AG09309 (cell line): Measurements from ENCODE around the gene RBM20.

Experiments used
- DNase-seq: peaks from one replicate; pipeline ENCODE4 v3.0.0-alpha.2; 2010; ENCODE audit warnings: low read depth
- H3K4me3 ChIP-seq: 2 replicates; pipeline ENCODE4 v1.5.1; 2011; ENCODE audit warnings: mild to moderate bottlenecking, low read depth, low read length, moderate library complexity; ENCODE audit not compliant: control insufficient read depth
- TF ChIP-seq, protein P1 (sequence below): IDR thresholded peaks from 2 replicates; pipeline ENCODE4 v1.5.1; 2011; ENCODE audit warnings: mild to moderate bottlenecking, low read depth, low read length, inconsistent platforms; ENCODE audit not compliant: insufficient read depth, control insufficient read depth; ENCODE audit errors: missing control alignments

RBM20 gene

DNA sequence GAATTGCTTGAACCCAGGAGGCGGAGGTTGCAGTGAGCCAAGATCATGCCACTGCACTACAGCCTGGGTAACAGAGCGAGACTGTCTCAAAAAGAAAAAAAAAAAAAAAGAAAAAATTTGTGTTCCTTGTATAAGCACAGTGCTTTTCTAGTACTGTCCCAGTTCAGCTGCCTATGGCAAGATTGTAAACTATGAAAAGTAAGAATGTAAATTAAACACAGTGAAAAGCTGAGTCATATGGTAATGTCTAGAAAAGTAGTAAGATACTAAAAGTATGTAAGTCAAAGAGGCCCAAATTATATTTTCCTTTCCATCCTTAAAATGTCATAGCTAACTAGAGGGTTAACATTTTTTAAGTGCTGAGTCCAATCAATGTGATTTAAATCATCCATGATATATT is 42.8 kb downstream of the RBM20 start:
- no peak overlapping the region for H3K4me3 ChIP-seq
- DNase-seq, result no peak
- TF ChIP-seq, protein P1, sequence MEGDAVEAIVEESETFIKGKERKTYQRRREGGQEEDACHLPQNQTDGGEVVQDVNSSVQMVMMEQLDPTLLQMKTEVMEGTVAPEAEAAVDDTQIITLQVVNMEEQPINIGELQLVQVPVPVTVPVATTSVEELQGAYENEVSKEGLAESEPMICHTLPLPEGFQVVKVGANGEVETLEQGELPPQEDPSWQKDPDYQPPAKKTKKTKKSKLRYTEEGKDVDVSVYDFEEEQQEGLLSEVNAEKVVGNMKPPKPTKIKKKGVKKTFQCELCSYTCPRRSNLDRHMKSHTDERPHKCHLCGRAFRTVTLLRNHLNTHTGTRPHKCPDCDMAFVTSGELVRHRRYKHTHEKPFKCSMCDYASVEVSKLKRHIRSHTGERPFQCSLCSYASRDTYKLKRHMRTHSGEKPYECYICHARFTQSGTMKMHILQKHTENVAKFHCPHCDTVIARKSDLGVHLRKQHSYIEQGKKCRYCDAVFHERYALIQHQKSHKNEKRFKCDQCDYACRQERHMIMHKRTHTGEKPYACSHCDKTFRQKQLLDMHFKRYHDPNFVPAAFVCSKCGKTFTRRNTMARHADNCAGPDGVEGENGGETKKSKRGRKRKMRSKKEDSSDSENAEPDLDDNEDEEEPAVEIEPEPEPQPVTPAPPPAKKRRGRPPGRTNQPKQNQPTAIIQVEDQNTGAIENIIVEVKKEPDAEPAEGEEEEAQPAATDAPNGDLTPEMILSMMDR, result no peak

DNA sequence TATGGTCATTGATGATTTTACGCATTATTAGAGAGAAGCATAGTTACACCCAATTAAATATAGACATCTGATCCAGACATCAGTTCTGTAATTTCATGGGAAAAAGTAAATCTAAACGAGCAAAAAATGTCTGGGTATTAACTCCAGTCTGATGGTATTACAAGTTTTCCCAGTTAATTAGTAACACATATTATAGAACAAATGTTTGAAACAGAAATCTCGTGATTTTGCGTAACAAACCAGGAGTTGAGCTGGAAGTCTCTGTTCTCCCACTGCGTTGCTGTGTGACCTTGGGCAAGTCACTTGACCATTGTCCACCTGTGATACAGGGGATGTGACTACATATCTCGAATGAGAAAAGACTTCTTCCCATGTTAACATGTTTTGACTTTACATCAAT is 43.3 kb downstream of the RBM20 start:
- DNase-seq, result no peak
- H3K4me3 ChIP-seq, result no peak overlapping the region
- TF ChIP-seq, protein P1, result no peak

DNA sequence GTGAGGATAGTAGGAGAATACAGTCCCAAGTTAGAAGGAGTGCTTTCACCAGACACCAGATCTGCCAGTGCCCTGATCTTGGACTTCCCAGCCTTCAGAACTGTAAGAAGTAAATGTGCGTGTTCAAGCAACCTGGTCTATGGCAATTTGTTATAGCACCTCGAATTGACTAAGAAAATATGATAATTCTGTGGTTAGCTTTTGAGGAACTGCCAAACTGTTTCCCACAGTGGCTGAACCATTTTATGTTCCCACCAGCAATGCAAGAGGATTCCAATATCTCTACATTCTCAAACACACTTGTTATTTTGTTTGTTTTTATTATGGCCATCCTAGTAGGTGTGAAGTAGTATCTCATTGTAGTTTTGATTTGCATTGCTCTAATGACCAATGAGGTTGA is 47.0 kb downstream of the RBM20 start:
- TF ChIP-seq, protein P1, result no peak
- DNase-seq, result no peak
- H3K4me3 ChIP-seq, result no peak overlapping the region

- TF ChIP-seq, protein P1, result no peak
- DNase-seq, result no peak
- H3K4me3 ChIP-seq, result no peak overlapping the region
Observed at GRCh38 chr10:110694263-110694662, 50.1 kb downstream of the RBM20 start.

DNA sequence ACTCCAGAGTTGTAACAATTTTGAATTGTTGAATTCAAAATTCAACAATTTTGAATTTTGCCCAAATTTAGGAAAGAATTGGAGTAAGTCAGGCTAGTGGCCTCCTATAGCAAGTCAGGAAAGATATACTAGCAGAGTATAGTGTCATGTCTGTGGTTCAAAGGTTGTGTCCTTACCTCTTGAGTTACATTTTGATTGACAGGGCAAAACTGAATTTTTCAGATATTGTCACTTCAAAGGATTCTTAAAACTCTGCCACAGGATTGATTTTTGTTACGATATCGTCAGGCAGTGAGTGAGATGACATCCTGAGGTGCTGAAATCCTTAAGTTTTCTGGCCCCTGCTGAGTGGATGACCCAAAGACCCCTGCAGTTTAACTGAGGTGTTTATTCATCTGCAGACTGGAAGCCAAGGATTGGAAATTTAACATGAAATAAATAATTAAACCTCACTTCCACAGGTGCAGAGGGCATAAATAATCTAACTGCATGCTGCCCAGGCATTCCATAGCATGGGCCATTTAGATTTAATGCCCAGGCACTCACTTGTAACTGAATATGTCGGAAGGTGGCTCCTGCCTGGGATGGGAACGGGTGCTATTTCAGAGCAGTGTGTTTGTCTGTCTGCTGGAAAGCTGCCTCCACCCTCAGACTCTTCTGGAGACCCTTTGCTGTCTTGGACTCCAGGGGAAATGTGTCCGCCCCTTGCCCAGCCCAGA is 50.8 kb downstream of the RBM20 start:
- TF ChIP-seq, protein P1, result no peak
- H3K4me3 ChIP-seq, result no peak overlapping the region
- DNase-seq, result no peak

- no peak overlapping the region for H3K4me3 ChIP-seq
- DNase-seq, result no peak
- TF ChIP-seq, protein P1, result no peak
Observed at GRCh38 chr10:110695539-110695886, 51.4 kb downstream of the RBM20 start.

DNA sequence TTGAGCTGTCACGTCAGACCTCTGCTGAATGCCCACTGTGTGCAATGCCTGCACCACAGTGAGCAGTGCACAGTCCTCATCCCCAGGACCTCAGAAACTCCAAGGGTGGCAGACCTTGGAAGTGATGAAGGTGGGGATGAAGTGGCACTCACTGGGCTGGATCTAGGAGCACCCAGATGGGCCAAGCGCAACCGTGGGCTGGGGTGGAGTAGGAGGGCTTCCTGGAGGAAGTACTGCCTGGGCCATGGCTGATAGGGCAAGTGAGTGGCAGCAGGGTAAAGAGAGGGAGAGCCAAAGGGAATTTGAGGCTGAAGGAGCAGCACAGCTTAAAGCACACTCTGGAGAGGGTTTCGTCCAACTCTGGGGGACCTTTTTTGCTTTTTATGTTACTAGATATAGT is 52.3 kb downstream of the RBM20 start:
- TF ChIP-seq, protein P1, result no peak
- no peak overlapping the region for H3K4me3 ChIP-seq
- DNase-seq, result no peak
